NCI-H187 treated with DMSO at 0.1 percent for 48 hours (cell line): ENCODE data around the gene LRRN3.

ENCODE experiments used
- DNase-seq: peaks from one replicate; lab custom pipeline; 2025; lab: John Stamatoyannopoulos, UW

Gene LRRN3

GRCh38 chr7:111172564-111173257 lies 81.8 kb downstream of the LRRN3 start:
- DNase-seq = no peak

- no peak for DNase-seq
These were observed 82.6 kb downstream of the LRRN3 start for GRCh38 chr7:111173528-111173927.

GRCh38 chr7:111173990-111174389 lies 83.1 kb downstream of the LRRN3 start:
- DNase-seq = no peak

GRCh38 chr7:111174510-111174909 lies 83.6 kb downstream of the LRRN3 start:
- DNase-seq = no peak
